ENCODE data around the gene GLG1.
"Not testable (repeated sequence)": the region's sequence is repeated elsewhere in the genome, so short reads cannot be mapped to it uniquely, and the experiment has no call there.

GLG1 gene

GRCh38 chr16:74431516-74431915, 175.4 kb downstream of the GLG1 start:
- no peak for DNase-seq

- peak; percentile 59 for DNase-seq
These were observed 176.7 kb downstream of the GLG1 start for GRCh38 chr16:74430036-74430712.

- not testable (repeated sequence) for DNase-seq
These were observed 178.4 kb downstream of the GLG1 start for GRCh38 chr16:74428493-74428892.

GRCh38 chr16:74425751-74426150, 181.2 kb downstream of the GLG1 start:
- DNase-seq = not testable (repeated sequence)

GRCh38 chr16:74423721-74424120, 183.2 kb downstream of the GLG1 start:
- DNase-seq = not testable (repeated sequence)

GRCh38 chr16:74422086-74422485, 184.8 kb downstream of the GLG1 start:
- DNase-seq = not testable (repeated sequence)

- DNase-seq = not testable (repeated sequence)
These were observed 185.5 kb downstream of the GLG1 start for GRCh38 chr16:74421482-74421785.

GRCh38 chr16:74420612-74421481, 186.1 kb downstream of the GLG1 start, which contains the start of gene CLEC18B:
Gene CLEC18B, minus strand, starts transcription at chr16:74421478. Its CDS starts 208 bp downstream, at chr16:74421270.
- DNase-seq = not testable (repeated sequence)

- DNase-seq = not testable (repeated sequence)
These were observed 187.1 kb downstream of the GLG1 start for GRCh38 chr16:74419811-74420210.

- DNase-seq = not testable (repeated sequence)
These were observed 189.0 kb downstream of the GLG1 start for GRCh38 chr16:74417897-74418296.

- not testable (repeated sequence) for DNase-seq
These were observed 193.0 kb downstream of the GLG1 start for GRCh38 chr16:74413920-74414319.

- DNase-seq = not testable (repeated sequence)
These were observed 193.4 kb downstream of the GLG1 start for GRCh38 chr16:74413485-74413884.

- DNase-seq = not testable (repeated sequence)
These were observed 194.0 kb downstream of the GLG1 start for GRCh38 chr16:74412775-74413390.

GRCh38 chr16:74412138-74412774, 194.7 kb downstream of the GLG1 start:
- not testable (repeated sequence) for DNase-seq

GRCh38 chr16:74410981-74411380, 195.9 kb downstream of the GLG1 start:
- not testable (repeated sequence) for DNase-seq

GRCh38 chr16:74410057-74410957, 196.6 kb downstream of the GLG1 start:
- DNase-seq = not testable (repeated sequence)

- DNase-seq = not testable (repeated sequence)
These were observed 197.5 kb downstream of the GLG1 start for GRCh38 chr16:74409185-74409981.

GRCh38 chr16:74407362-74407705, 199.6 kb downstream of the GLG1 start:
- DNase-seq = not testable (repeated sequence)

GRCh38 chr16:74406600-74407361, 200.1 kb downstream of the GLG1 start:
- DNase-seq = not testable (repeated sequence)

All from CD4-positive, alpha-beta T cell treated with Interleukin-4 for 1 hour (primary cell).